GM19468 (cell line): Measurements from ENCODE around the gene BBX.

Source experiments
- ATAC-seq: cut with Tn5 transposase; IDR thresholded peaks from one replicate; pipeline ENCODE4 v1.9.1; 2021; ENCODE audit warnings: mild to moderate bottlenecking, moderate library complexity, moderate number of reproducible peaks; ENCODE audit not compliant: unreplicated experiment; ENCODE audit errors: extremely low read depth

The BBX gene

GRCh38 chr3:107596639-107597038 is 73.9 kb downstream of the BBX start:
- ATAC-seq: no peak

GRCh38 chr3:107598926-107599771 is 76.4 kb downstream of the BBX start:
- peak; percentile 82 for ATAC-seq

- no peak for ATAC-seq
Measured at GRCh38 chr3:107599772-107600145, 77.0 kb downstream of the BBX start.

DNA sequence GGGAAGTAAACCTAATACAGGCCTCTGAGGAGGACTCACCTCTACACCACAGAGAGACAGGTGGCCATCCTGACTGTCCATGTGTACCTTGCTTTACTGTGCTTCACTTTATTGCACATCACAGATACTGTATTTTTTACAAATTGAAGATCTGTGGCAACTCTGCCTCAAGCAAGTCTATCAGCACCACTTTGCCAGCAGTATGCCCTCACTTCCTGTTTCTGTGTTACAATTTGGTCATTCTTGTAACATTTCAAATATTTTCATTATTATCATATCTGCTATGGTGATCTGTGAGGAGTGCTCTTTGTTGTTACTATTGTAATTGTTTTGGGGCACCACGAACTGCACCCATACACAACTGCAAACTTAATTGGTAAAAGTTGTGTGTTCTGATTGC is 78.0 kb downstream of the BBX start:
- ATAC-seq: no peak

DNA sequence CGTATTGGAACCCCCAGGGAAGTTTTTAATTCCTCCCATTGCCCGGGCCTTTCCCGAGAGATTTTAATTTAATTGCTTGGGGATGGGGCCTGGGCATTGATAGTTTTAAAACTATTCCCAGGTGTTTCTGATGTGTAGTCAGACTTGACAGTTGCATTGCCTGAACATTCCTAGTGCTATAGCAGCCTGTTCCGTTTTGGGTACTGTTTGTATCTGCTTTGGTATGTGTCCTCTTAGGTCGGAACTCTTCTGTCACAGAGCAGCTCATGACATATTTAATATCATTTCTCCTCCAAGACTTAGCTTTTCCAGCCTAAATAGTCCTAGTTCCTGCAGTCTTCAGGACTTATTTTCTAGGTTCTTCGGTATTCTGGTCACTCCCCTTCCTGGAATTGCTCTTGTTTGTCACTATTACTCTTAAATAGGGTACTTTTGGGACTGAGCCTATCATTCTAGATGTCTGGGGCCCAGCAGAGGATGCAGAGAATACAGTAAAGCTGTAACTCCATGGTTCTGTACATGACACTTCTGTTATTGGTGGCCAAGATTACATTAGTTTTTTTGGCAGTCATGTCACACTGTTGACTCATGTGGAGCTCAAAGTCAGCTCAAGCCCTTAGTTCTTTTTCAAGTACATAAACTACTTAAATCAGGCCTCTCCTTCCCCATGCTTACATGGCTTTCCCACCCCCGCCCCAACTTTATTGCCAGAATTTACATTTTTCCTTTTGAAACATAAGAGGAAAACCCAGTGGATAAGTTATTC is 81.5 kb downstream of the BBX start:
- no peak for ATAC-seq

- ATAC-seq: no peak
Measured at GRCh38 chr3:107611775-107612469, 89.2 kb downstream of the BBX start.

GRCh38 chr3:107612664-107613084 is 89.9 kb downstream of the BBX start:
- no peak for ATAC-seq

- ATAC-seq: no peak
Measured at GRCh38 chr3:107619549-107619948, 96.8 kb downstream of the BBX start.

DNA sequence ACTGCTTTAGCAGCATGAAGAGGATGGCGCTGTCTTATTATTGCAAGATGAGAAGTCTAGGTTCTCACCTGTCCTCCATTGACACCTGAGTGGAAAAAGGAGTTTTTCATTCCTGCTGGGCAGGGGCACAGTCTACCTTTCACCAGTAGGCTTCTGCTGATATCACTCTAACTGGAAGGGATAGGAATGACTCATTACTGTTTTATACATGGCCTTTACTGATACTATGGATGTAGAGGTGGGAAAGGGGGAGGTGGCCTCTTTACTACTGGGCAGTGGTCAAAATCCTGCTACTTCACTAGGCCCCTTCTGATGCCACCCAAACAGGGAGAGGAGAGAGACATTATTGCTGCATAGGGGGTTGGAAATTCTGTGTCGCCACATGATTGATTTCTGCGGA is 97.8 kb downstream of the BBX start:
- ATAC-seq: no peak

GRCh38 chr3:107621465-107621864 is 98.7 kb downstream of the BBX start:
- no peak for ATAC-seq

GRCh38 chr3:107627962-107628542 is 105.3 kb downstream of the BBX start:
- no peak for ATAC-seq

DNA sequence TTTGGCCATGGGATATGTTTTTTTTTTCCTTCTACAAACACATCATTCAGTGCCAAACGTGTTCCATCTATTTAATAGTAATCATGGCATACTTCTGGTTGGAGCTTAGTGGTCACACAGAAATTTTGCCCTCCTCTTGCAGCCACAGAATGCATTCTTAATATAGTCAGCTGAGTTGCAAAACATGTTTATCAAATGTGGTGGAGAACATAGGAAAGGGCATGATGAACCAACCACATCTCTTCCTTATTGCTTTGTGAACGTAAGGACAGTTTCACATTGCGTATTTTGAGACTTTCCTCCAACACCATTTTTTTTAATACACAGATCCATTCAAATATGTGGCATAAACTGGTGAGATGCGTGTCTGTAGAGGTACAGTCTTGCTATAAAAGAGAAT is 106.8 kb downstream of the BBX start:
- no peak for ATAC-seq

GRCh38 chr3:107630779-107631178 is 108.0 kb downstream of the BBX start:
- ATAC-seq: no peak

GRCh38 chr3:107632576-107632975 is 109.8 kb downstream of the BBX start:
- ATAC-seq: no peak

DNA sequence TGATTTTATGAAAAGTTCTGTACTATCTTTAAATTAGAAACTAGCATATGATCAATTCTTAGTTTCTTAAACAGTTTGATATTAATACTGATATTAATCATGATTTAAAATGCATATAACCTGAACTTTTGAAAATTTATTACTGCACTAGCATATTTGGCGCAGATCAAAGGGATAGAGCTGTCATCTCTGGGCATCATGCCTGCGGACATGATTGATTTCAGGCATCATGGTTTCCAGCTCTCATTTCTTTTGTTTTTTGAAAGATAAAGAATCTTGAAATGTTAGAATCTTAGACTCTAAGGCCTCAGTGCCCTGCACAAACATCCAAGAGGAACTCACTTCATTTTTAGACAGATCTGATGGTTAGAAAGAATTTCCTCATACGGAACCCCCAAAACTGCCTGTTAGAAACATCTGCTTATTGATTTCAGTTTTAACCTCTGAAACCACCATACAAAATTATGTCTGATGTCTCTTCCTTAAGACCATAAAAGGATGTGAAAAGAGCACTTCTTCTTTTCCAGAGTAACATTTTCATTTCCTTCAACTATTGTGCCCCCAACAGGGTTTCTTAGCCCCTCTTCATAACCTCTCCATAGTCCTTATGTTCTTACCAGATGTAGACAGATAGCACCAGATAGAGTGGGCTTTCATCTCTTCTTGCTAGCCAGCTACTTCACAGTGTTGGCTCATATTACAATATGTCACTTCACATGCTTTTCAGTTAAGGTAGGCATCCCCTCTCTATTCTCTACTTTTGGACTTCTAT is 110.8 kb downstream of the BBX start:
- ATAC-seq: peak; percentile 78

GRCh38 chr3:107634099-107634489 is 111.3 kb downstream of the BBX start:
- peak; percentile 26 for ATAC-seq

- no peak for ATAC-seq
Measured at GRCh38 chr3:107637416-107638183, 114.8 kb downstream of the BBX start.

- ATAC-seq: peak; percentile 30
Measured at GRCh38 chr3:107641572-107642307, 119.0 kb downstream of the BBX start.
